Tibial nerve (tissue), 4 donors: Measurements from ENCODE around the gene FAM50B. TPM values are rescaled to one million over a fixed set of nuclear protein-coding genes. Genes with fewer than 3 reads are reported as not detected.

Experiments used
- DNase-seq, 2 donors: peaks; one replicate each; pipeline ENCODE4 v3.0.0-alpha.2; 2019; ENCODE audit warnings: low spot score in 2 of 2
- H3K27ac ChIP-seq, 4 donors: fragments of 200-600 bp; sonication (generic) in 3 of 4; one replicate each; pipeline ENCODE4 v1.5.1; 2017 to 2019; ENCODE audit warnings: mild to moderate bottlenecking in 1 of 4
- H3K27me3 ChIP-seq, 2 donors: fragments of 200-600 bp; sonication (generic) in 1 of 2; one replicate each; pipeline versions ENCODE4 v1.5.1 to v1.6.0; 2017 to 2019
- H3K36me3 ChIP-seq, 3 donors: fragments of 200-600 bp; sonication (generic); one replicate each; pipeline ENCODE4 v1.5.1; 2018 to 2019
- H3K4me1 ChIP-seq, 4 donors: fragments of 200-600 bp; sonication (generic) in 3 of 4; one replicate each; pipeline ENCODE4 v1.5.1; 2017 to 2019
- H3K4me3 ChIP-seq, 4 donors: fragments of 200-600 bp; sonication (generic) in 3 of 4; one replicate each; pipeline ENCODE4 v1.5.1; 2017 to 2019; ENCODE audit warnings: mild to moderate bottlenecking in 1 of 4, moderate library complexity in 1 of 4
- H3K9me3 ChIP-seq, 4 donors: fragments of 200-600 bp; sonication (generic) in 3 of 4; one replicate each; pipeline ENCODE4 v1.5.1; 2017 to 2019
- EP300 ChIP-seq, 2 donors: sonication (generic); formaldehyde crosslinking; IDR thresholded peaks; one replicate each; pipeline ENCODE4 v1.6.1; 2017; ENCODE audit warnings: antibody characterized with exemption in 2 of 2, mild to moderate bottlenecking in 1 of 2
- POLR2A ChIP-seq, 2 donors: fragments of 450-650 bp; IDR thresholded peaks; one replicate each; pipeline ENCODE4 v1.6.1; 2017; ENCODE audit warnings: antibody characterized with exemption in 2 of 2, mild to moderate bottlenecking in 2 of 2, moderate library complexity in 2 of 2
- WGBS, 2 donors: methylation state at CpG; one replicate each; pipeline ENCODE4 v1.1.5; 2018; 5-methylcytosine and 5-hydroxymethylcytosine counted together
- total RNA-seq, 4 donors: library from RNA; depleted of rRNA; stranded (reverse); fragments of >200 nt; gene quantifications; one replicate each; pipeline ENCODE4 v1.1.0, GENCODE V29; 2016
- TF ChIP-seq, protein P1 (sequence below), 5 experiments: fragments of 200-600 bp in 3 of 5; fragments of 450-650 bp in 2 of 5; sonication (generic) in 3 of 5; IDR thresholded peaks; one replicate each; pipeline ENCODE4 v1.5.1; 2016 to 2019; ENCODE audit warnings: antibody characterized with exemption in 5 of 5, mild to moderate bottlenecking in 3 of 5, moderate library complexity in 2 of 5

Gene FAM50B
- total RNA-seq, 4 donors from 2014 or later = 6.9 to 23.5 (median 16.1) TPM

DNA sequence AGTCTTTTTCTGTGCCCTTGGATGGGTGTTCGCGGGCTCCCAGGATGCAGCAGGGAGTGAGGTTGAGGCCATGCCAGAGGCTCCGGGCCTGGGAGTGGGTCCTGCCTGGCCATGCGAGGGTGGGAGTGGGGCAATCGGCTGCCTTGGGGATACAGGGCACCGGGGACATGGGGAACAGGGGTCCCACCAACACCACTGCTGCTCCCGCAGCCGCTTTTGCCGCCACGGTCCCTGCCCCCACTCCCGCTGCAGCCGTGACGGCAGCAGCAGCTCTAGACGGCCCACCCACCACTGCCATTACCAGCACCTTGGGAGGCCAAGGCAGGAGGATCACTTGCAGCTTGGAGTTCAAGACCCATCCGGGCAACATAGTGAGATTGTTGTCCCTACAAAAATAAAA lies 35.3 kb upstream of the FAM50B start:
- no peaks in the 10 kb centered on the region for H3K27me3 ChIP-seq
- H3K27ac ChIP-seq = no peak overlapping the region
- H3K4me3 ChIP-seq = no peak overlapping the region
- WGBS, 2 donors = 92 to 97% methylated on average over 12 to 15 of the region's 15 CpGs
- no peaks in the 10 kb centered on the region for H3K36me3 ChIP-seq
- TF ChIP-seq EP300 (IDR thresholded peaks at IDR 0.05) (no peak), POLR2A (IDR thresholded peaks at IDR 0.05) (no peak)
- TF ChIP-seq, protein P1, sequence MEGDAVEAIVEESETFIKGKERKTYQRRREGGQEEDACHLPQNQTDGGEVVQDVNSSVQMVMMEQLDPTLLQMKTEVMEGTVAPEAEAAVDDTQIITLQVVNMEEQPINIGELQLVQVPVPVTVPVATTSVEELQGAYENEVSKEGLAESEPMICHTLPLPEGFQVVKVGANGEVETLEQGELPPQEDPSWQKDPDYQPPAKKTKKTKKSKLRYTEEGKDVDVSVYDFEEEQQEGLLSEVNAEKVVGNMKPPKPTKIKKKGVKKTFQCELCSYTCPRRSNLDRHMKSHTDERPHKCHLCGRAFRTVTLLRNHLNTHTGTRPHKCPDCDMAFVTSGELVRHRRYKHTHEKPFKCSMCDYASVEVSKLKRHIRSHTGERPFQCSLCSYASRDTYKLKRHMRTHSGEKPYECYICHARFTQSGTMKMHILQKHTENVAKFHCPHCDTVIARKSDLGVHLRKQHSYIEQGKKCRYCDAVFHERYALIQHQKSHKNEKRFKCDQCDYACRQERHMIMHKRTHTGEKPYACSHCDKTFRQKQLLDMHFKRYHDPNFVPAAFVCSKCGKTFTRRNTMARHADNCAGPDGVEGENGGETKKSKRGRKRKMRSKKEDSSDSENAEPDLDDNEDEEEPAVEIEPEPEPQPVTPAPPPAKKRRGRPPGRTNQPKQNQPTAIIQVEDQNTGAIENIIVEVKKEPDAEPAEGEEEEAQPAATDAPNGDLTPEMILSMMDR (IDR thresholded peaks at IDR 0.05) = no peak
- no peaks in the 10 kb centered on the region for H3K9me3 ChIP-seq
- H3K4me1 ChIP-seq = peaks cover 0 to 16% (median 6%) of the 10 kb centered on the region in 4 donors
- no peak for DNase-seq

GRCh38 chr6:3814539-3814938 lies 34.6 kb upstream of the FAM50B start:
- 58 to 70% methylated on average over 2 of the region's 2 CpGs for WGBS, 2 donors
- no peak overlapping the region for H3K4me3 ChIP-seq
- H3K27me3 ChIP-seq = no peaks in the 10 kb centered on the region
- H3K4me1 ChIP-seq = peaks cover 0 to 14% (median 1%) of the 10 kb centered on the region in 4 donors
- no peak for DNase-seq
- TF ChIP-seq POLR2A (IDR thresholded peaks at IDR 0.05) (no peak), EP300 (IDR thresholded peaks at IDR 0.05) (no peak)
- TF ChIP-seq, protein P1 (IDR thresholded peaks at IDR 0.05) = no peak
- H3K36me3 ChIP-seq = no peaks in the 10 kb centered on the region
- H3K9me3 ChIP-seq = no peaks in the 10 kb centered on the region
- H3K27ac ChIP-seq = no peak overlapping the region

DNA sequence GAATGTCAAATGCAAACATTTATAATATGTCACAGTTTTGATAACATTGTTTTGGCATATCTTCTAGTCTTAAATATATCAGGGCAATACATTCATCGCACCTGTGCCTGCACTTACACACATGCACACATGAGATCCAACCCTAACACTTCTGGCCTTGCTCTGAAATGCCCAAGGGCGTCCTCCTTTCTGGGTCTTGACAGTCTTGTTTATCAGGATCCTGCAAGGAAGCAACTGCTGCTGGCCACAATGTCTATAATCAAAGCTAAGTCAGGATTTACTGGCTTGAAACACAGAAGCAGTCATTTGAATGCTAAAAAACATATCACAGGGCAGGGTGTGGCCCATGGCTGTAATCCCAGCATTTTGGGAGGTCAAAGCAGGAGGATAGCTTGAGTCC lies 32.9 kb upstream of the FAM50B start:
- no peak overlapping the region for H3K27ac ChIP-seq
- 95 to 98% methylated on average over 2 of the region's 2 CpGs for WGBS, 2 donors
- TF ChIP-seq EP300 (IDR thresholded peaks at IDR 0.05) = no peak
- TF ChIP-seq POLR2A (IDR thresholded peaks at IDR 0.05) = no peak
- TF ChIP-seq, protein P1 (IDR thresholded peaks at IDR 0.05) = no peak
- H3K9me3 ChIP-seq = no peaks in the 10 kb centered on the region
- H3K4me1 ChIP-seq = peaks cover 0 to 28% (median 1%) of the 10 kb centered on the region in 4 donors
- H3K36me3 ChIP-seq = no peaks in the 10 kb centered on the region
- no peaks in the 10 kb centered on the region for H3K27me3 ChIP-seq
- H3K4me3 ChIP-seq = no peak overlapping the region
- no peak for DNase-seq

DNA sequence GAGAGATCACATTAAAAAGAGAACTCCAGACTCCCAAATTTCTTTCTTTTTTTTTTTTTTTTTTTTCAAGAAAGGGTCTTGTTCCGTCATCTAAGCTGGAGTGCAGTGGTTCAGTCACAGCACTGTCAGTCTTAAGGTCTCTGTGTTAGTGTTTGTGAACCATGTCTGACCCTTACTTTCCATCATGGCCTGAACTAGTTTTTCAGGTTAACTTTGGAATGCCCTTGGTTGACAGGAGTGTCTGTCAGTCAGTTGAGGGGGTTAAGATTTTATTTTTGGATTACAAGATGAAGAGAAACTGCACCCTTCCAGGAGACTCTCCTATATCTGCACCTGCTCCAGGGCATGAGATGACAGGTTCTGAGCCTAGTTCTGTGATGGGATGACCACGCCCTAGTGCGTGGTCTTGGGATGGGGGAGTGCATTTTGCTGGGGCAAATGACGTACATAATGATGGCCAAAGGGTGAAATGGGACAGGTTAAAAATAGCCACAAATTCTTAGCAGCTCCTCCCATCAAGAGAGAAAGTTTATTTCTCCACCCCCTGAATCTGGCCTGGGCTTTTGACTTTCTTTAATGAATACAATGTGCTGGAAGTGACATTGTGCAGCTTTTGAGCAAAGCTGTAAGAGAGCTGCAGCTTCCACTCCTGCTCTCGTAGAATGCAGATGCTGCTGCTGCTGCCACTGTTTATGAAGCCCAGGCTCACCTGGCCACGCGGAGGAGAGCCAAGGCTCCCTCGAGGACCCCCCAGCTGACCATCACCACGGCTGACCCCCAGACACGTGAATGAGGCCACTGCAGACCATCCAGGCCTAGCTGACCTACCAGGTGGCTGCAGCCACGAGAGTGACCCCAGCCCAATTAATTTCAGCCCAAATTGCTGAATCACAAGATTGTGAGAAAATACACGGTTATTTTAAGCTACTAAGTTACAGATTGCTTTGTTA lies 29.7 kb upstream of the FAM50B start:
- Histone ChIP-seq H3K36me3 (no peaks in the 10 kb centered on the region), H3K27me3 (no peaks in the 10 kb centered on the region), H3K27ac (peak overlapping the region in 2 of 4 donors; percentile 39 to 54), H3K4me1 (peaks cover 0 to 40% (median 3%) of the 10 kb centered on the region in 4 donors), H3K4me3 (no peak overlapping the region), H3K9me3 (no peaks in the 10 kb centered on the region)
- 68 to 69% methylated on average over 12 of the region's 12 CpGs for WGBS, 2 donors
- TF ChIP-seq POLR2A (IDR thresholded peaks at IDR 0.05) (no peak), EP300 (IDR thresholded peaks at IDR 0.05) (no peak)
- TF ChIP-seq, protein P1 (IDR thresholded peaks at IDR 0.05) = no peak
- DNase-seq = no peak

DNA sequence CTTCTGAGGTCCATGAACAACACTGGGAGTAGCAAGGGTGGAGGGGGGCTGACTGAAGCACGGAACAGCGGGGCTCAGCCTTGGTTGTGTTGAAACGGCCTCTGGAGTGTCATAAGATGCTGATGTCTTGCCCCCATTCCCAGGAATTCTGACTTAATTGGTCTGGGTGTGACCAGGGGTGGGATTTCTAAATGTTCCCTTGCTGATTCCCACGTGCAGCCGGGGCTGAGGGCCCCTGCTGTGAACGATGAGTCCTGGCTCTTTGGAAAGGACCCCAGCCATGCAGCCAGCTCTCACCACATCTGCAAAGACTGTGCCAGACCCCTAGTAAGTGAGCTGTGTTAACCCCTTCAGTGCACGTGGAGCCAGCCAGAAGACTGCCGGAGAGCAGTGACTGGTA lies 28.6 kb upstream of the FAM50B start:
- WGBS, 2 donors = 68 to 69% methylated on average over 8 of the region's 8 CpGs
- TF ChIP-seq EP300 (IDR thresholded peaks at IDR 0.05) = peak in 1 of 2 donors; percentile 53
- TF ChIP-seq POLR2A (IDR thresholded peaks at IDR 0.05) = no peak
- Histone ChIP-seq H3K36me3 (no peaks in the 10 kb centered on the region), H3K27ac (peak overlapping the region in 2 of 4 donors; percentile 29 to 54), H3K4me1 (peaks cover 0 to 51% (median 12%) of the 10 kb centered on the region in 4 donors), H3K4me3 (no peak overlapping the region), H3K27me3 (no peaks in the 10 kb centered on the region), H3K9me3 (no peaks in the 10 kb centered on the region)
- DNase-seq = peak in 1 of 2 donors; percentile 41
